ENCODE data around the gene NRCAM.

NRCAM gene

DNA sequence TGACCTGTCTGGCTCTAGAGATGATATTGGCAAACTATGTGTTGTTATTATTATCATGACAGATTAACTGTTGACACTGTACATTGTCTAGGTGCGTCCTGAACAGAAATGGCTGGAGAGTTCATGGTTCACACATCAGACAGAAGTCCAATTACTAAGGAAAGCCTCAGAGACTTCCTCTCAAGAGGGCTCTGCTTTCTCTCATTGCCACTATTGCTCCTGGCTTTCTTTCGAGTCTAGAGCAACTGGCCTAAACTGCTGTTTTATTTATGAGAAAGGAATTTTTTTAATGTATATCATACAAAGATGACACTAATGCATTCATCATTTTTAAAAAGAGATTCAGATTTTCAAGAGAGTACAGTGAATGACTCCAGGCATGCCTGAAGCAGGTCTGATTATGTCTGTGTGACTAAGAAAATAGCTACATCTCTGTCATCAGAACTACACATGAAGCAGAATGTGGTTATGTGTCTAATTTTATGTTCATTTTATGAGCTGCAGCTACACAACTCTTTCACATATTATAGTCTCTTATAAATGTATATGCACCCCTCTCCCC, 30.4 kb downstream of the NRCAM start:
- DNase-seq (ENCODE audit: low read depth in 2 of 2): no peak

DNA sequence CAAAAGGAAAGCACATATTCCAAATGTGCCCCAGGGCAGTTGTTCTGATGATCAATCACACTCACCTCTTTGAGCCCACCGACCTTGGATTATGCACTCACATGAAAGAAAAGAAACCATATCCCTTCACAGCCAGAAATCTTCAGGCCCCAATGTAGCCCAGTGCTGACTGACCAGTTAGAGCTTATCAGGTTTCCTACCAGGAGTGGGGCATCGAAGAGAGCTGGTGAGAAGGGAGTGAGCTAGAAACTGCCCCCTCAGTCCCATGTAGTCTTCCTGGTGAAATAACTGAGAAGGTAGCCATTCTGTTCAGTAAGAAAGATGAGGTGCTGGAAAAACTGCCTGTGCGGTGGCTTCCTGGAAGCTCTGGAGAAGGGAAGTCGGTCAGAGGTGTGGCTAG, 32.2 kb downstream of the NRCAM start:
- no peak for DNase-seq (ENCODE audit: low read depth in 2 of 2)

DNA sequence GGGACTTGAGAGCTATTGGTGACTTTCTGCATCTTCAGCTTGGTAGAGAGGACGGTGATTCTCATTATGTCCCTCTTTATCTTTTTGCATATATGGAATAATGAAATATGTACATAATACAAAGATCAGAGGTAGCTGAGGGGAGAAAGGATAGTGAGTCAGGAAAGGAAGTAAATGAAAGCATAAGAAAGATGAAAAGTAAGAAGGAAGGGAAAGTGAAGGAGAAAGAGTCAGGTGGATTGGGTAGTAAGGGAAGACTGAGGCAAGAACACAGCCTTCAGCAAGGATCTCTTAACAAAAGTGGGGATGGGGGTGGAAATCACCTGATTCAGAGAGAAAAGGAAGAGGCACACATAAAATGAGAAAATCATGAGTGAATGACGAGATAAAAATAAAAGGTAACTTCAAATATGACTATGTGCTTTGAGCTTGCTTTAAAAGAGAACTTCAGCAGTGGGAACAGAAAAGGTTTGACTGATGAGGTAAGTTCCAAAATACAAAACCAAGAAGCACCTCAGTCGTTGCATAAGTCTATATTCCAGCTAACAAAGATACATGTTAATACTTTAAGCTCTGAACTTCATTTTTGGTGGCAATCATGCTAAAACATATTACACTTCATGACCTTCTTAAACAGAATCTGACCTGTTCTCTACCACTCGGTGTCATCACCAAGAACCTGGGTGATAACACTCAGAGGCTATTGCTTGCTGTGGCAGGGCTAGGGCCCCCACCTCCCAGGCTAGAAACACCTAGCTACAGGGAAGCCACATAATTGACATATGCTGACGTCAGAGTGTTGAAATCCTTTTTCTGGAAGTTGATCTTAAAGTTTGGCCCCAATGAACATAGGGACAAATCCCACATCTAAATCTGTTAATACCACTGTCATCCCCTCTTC, 32.9 kb downstream of the NRCAM start:
- no peak for DNase-seq (ENCODE audit: low read depth in 2 of 2)

DNA sequence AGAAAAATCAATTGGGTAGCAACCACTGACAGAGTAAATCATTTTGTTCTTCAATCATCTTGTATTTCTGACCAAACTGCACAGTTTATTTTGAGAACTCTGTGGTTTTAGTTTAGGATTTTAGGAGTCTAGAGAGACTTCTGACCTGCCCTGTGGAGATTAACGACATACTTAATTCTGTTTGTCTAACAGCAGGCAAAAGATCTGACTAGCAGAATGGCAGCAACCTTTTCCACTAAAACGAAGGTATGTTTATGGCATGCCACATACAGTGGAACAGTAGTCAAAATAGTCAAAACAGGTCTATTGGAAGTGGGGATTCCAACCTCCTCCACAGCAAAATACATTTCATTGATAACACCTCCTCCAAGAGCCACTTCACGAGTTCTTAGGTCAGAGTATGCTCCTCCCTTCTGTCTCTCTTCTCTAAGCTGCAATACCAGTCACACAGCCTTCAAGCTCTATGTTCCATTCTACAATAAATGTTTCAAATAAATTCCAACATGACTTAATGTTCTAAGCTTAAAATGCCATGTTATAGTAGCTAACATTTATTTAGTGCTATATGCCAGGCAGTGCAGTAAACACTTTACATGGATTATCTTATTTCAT, 34.4 kb downstream of the NRCAM start:
- no peak for DNase-seq (ENCODE audit: low read depth in 2 of 2)

DNA sequence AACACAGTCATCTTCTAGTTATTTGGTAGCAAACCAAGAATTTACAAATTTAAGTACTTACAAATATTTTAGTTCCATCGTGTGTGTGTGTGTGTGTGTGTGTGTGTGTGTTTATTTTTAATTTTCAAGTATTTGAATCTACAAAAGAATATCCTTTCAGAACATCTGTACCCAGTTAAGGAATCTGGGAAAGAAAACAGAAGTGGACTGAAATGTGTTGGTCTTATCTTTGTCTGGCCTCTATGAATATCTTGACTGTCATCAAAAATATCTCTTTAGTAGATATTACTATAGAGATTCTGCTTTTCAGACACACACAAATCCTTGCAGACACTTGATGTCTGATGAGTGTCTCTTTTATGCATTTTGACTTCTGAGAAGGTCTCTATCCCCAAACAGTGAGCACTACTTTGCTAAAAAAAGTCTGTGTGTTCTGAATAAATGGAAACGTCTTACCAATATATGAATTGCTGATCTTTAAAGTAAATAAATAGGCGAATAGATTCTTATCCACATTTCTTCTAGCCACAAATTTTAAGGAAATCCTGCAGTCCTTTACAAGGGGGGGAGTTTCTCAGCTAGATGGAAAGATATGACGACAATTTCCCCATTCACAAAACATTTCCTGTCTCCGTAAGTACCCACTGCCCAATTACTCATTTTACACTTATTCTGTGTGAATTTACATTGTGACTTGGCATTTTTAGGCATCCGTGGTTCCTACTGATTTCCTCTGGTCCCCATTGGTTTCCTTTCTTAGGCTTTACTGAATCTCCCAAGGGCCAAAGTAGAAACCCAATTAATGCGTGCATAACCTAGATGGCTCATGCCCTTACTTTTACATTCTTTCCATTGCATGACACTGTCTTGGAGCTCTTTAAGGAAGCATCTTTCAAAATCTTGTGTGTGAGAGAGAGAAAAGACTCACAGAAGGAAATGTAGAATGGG, 36.0 kb downstream of the NRCAM start:
- DNase-seq (ENCODE audit: low read depth in 2 of 2): no peak

DNA sequence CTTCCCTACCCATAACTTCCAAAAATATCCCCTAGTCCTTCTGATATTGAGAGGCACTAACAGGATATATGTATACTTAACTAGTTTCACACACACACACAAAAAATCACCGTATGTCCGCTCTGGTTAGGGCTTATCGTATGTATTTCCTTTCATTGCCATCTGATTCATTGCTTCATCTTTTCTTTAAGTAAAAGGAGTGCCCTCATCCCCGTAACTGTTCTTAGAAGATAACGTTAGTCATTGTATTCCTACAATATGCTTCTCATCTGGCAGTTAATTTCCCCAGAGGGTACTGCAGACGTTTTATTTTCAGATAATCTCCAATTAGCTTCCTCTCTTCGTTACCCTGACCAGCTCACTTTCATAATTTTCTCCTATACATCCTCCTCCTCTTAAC, 37.3 kb downstream of the NRCAM start:
- DNase-seq (ENCODE audit: low read depth in 2 of 2): no peak

DNA sequence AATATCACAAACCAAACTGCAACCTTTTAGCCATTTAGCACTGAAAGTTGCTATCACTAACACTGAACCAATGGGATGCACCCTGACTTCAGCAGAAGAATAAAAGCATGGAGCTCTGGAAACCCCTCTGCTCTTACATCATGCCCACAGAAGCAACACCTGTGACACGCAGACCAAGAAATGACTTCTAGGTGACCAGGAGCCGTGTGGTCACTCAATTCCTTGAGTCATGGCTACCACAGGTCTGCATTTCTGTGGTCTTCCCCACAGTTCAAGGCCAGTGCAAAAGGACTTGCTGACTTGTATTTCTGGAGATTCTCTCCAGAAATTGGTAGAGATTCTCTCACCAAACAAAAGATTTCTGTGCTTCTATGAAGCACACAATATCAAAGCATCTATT, 38.3 kb downstream of the NRCAM start:
- DNase-seq (ENCODE audit: low read depth in 2 of 2): no peak

DNA sequence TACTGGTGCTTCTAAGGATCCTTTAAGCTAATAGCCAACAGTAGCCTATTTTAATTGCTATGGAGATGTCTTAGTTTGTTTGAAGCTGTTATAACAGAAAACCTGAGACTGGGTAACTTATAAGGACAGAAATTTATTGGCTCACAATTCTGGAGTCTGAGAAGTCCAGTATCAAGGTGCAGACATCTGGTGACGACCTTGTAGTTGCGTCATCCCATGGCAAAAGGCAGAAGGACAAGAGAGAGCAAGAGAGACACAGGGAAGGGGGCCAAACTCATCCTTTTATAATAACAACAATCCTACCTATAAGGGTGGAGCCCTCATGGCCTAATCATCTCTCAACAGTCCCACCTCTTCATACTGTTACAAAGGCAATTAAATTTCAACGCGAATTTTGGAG, 39.1 kb downstream of the NRCAM start:
- DNase-seq (ENCODE audit: low read depth in 2 of 2): no peak

DNA sequence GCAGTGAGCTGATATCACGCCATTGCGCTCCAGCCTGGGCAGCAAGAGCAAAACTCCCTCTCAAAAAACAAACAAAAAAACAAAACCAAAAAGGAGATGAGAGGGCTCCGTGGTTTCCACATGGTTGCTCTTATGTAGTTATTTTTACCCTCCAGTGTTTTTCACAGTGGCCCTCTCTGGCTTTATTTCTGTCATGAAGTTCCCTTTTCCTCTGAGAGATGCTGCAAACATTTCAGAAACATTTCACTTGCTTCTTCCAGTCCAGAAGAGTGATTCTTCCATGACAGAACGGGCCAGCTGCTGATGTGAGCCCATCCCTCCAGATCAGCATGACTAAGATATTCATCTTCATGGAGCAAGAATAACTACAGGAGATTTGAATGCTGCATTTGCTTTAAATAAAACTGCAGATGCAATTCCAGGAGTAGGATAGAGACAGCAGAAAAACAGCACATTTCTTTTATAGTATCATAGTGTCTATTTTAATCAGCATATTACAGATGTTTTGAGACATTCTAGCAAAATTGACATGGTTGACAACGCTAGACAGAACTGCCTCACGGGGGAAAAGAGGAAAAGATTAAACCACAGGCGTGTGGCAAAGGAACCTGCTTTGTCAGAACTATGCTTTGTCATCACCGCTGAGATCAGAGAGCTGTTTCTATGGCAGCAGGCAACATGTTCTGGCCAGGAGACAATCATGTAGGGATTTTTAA, 40.3 kb downstream of the NRCAM start:
- no peak for DNase-seq (ENCODE audit: low read depth in 2 of 2)

DNA sequence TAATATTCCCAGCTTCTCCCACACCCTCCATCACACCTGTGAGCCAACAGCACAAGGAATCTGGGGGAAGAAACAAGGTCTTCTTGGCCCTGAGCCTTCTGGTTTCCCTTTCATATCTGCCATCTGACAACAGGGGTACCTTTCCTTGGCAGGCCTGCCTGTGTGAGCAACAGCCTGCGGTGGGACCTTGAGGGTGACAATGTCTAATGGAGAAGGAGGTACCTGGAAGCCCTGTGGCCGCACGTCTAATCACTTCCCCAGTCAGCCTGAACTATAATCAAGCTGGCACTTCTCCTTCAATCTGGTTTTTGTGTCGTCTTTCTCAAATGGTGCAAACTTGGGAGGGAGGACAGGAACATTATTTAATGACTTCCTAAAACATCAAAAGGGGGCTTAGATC, 41.2 kb downstream of the NRCAM start:
- no peak for DNase-seq (ENCODE audit: low read depth in 2 of 2)

DNA sequence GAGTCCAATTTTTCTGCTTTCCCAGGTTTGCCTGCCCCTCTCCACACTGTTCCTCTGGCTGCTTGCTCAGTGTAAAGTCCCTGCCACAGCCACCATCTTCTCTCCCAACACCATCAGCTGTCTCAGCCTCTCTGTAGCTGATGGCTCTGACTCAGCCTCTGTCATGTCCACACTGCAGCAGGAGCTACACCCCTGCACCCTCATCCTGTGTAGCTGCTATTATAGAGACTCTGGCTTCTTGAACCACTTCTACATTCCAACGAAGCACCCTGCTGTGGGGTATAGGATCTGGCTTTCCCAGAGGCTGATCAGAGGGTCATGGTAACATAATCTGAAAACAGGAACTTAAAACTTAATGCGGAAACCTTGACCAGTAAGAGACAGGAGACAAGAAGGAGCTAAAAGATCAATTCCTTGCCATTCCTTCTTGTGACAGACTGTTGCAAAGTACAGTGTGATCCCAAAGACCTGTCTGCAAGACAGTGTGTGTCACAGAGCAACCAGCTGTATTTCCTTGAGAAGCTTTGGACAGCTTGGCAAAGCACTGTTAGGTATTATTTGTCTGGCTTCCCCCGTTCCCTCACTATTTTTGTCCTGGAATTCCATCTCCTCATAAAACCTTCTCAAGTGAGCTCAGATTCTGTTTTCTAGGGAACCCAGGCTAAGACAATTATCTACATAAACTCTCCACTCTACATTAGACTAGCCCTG, 42.3 kb downstream of the NRCAM start:
- DNase-seq (ENCODE audit: low read depth in 2 of 2): no peak

DNA sequence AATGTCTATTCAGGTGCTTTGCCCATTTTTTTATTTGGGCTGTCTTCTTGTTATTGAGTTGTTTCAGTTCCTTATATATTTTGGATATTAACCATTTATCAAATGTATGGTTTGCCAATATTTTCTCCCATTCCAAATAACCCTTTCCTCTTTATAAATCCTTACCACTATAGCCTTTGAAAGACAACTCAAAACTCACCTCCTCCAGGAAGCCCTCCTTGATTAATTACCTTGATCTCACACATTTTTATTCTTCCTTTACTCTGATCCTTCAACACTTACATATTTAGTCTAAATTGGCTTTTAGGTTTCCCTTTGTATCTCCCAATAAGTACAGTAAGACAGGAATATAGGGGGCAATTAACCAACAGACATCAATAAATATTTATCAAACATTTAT, 42.9 kb downstream of the NRCAM start:
- no peak for DNase-seq (ENCODE audit: low read depth in 2 of 2)

DNA sequence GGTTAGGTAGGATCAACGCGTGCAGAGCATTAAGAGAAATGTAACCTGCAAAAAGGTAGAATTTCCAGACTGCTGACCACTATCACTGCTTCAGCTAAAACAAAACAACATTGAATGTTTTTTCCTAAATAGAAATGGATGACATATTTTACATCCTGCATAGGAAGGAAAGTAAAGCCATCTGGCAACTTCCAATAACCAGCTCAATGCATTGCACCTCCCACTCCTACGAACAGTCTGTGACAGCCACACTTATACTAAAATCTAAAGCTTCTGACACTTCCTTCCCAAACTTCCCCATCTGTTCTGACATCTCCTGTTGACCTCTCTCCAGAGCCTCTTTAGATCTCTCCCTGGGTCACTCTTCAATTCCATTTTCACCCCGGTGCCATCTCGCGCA, 47.1 kb downstream of the NRCAM start:
- DNase-seq (ENCODE audit: low read depth in 2 of 2): no peak

DNA sequence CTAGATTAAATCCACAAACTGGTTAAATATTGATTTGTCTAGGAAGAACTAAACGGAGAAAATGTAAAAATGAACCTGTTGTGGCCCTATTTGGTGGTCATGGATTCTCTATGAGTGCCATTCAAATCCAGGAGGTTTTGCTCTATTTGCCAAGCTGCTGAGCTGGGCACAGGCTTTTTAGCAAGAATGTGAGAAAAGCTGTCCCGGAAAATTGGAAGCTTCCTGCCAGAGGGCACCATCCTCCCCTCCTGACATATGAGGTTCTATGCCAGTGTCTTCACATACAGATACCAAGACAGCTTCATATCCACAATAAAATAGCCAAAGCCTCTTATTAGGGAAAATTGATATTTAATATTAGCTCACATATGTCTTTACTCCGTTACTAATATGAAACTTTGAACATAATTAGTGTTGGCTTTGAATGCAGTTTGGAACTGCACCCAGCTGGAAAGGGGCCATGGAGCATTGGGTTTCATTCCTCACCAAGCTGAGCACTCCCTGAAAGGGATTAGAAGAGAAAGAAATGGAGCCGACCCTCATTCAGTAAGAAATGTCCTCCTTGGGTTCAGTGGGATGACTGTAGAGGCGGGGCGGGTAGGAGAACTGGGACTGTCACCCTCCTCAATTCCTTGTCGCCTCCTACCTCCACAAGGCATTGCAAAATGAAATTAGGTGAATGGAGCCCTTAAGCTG, 47.8 kb downstream of the NRCAM start:
- no peak for DNase-seq (ENCODE audit: low read depth in 2 of 2)

DNA sequence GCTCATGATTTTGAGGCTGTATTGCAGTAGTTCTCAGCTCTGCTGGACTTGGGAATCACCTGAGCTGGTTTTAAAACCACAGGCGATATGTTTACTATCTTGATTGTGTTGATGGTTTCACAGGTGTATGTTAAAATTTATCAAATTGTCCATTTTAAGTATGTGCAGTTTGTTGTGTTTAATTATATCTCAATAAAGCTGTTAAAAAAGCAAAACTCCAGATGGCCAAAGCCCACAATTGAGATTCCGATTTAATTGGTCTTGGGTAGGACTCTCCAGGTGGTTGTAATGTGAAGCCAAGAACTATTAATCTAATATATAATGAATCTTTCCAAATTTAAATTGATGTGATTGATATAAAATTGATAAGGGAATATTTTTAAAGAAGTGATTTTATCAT, 48.6 kb downstream of the NRCAM start:
- no peak for DNase-seq (ENCODE audit: low read depth in 2 of 2)

DNA sequence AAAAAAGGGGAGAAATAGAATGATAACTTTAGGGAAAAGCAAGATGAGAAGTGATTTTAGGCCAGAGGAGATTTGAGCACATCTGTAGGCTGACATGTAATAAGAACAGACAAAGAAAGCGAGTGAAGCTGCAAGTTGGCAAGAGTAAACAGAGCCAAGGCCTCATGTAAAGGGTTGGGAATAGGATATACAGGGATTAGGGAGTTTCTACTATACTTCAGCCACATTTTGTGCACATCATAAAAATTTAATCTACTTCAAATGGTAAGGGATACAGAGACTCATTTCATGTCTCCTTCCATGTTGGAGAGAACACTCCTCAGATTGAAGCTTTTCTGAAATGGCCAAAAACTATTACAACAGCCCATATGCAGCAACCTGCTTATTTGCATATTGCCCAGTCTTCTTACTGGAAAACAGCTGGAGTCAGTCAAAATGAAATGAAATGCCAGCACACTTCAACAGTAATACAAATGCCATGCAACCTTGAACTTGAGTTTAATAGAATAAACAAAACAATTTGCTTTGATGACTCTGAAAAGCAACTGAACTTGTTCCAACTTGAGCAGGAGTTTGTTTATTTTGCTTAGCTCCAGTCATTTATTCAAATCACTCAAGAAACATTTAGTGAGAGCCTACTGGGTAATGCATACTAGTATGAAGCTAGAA, 49.9 kb downstream of the NRCAM start:
- no peak for DNase-seq (ENCODE audit: low read depth in 2 of 2)

DNA sequence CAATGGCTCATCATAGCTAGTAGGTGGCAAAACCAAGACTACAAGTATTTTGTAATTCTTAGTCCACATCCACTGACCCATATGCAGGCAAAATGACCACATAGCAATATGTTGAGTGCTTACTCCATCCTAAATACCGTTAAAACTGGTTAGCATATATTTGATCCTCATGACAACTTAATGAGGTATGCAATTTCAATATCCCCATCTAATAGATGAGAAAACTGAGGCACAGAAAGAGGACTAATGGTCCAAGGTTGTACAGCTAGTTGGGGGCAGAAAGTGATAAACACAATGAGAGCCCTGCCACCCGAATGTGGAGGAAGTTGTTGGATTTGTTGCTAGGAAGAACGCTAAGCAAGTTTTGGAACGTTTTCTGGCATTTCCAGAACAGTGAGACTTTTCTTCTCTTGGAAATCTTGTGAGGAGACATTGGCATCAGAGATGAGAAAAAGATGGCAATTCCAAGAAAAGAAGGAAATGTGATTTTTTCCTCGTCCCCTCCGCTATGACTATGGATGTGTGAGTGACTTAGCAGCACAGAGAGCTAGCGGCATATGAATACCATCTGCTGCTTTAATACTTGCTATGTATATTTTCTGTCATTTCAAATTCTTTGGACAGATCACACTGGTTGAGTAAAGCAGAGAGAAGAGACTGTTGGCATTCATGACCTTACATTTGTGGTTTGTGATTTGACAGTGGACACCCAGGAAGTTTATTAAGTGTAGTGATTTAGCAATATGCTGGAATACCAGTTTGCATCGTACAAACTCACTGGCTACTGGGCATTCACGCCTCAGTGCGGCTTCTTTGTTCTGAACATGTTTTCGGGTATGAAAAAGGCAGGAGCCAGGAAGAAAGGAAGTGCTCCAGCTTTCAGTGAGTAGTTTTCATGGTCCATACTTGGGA, 51.5 kb downstream of the NRCAM start:
- DNase-seq (ENCODE audit: low read depth in 2 of 2): no peak

DNA sequence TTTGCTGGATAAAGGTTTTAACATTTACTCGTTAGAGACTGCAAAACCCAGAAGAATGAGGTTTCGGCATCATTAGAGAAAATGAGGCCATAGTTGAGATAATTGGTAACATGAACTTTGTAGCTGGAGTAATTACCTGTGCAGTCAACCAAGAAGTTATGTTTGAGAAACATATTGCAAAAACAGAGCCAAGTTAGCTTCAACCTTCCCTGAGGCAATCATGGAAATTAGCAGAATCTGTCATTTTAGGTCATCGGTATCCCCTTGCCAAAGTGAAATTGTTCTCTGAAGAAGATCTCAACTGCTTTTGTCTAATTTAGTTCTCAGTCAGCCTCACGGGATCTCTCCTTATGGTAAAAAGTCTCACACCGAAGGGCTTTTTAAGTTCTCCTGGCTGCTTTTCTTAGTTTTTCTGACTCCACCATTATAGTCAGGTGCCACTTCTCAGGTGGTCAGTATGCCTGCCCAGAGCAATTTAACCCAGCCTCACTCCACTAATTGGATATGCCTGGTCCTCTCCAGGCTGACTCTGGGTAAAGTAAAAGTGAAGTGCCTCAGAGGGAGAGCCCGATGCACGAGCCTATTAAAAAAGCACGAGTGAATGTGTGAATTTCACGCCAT, 52.5 kb downstream of the NRCAM start:
- DNase-seq (ENCODE audit: low read depth in 2 of 2): no peak
